Right lobe of liver (tissue), 6 donors: ENCODE results near the gene PDK2. TPM values are rescaled to one million over a fixed set of nuclear protein-coding genes. Genes with fewer than 3 reads are reported as not detected.

Experiments
- ATAC-seq, 4 donors: fragments of 200-7000 bp; cut with Tn5 transposase; one replicate each; pipeline ENCODE4 v1.9.1; 2020; ENCODE audit warnings: mild to moderate bottlenecking in 4 of 4, moderate library complexity in 4 of 4
- DNase-seq, 3 donors: peaks; one replicate each; pipeline ENCODE4 v3.0.0-alpha.2; 2020
- H3K27ac ChIP-seq, 3 donors: fragments of 200-600 bp; one replicate each; pipeline ENCODE4 v1.8.0; 2022
- H3K27me3 ChIP-seq, 2 donors: fragments of 200-600 bp; one replicate each; pipeline ENCODE4 v1.8.0; 2022
- H3K36me3 ChIP-seq, 4 donors: fragments of 200-600 bp; sonication (generic) in 1 of 4; one replicate each; pipeline versions ENCODE4 v1.5.1 to v1.8.0; 2017 to 2022; ENCODE audit warnings: control low read depth in 1 of 4
- H3K4me1 ChIP-seq, 4 donors: fragments of 200-600 bp; sonication (generic) in 1 of 4; one replicate each; pipeline versions ENCODE4 v1.5.1 to v1.8.0; 2017 to 2022; ENCODE audit warnings: control low read depth in 1 of 4
- H3K4me3 ChIP-seq, 3 donors: fragments of 200-600 bp; one replicate each; pipeline ENCODE4 v1.8.0; 2022
- H3K9me3 ChIP-seq, 4 donors: fragments of 200-600 bp; sonication (generic) in 1 of 4; one replicate each; pipeline versions ENCODE4 v1.5.1 to v1.8.0; 2017 to 2022; ENCODE audit warnings: control low read depth in 1 of 4
- CTCF ChIP-seq, 4 donors: fragments of 200-600 bp in 3 of 4; fragments of 450-650 bp in 1 of 4; IDR thresholded peaks; one replicate each; pipeline versions ENCODE4 v1.5.1 to v1.8.0; 2016 to 2022; ENCODE audit warnings: antibody characterized with exemption in 4 of 4, mild to moderate bottlenecking in 2 of 4
- POLR2A ChIP-seq: fragments of 450-650 bp; IDR thresholded peaks from one replicate; pipeline ENCODE4 v1.6.1; 2017; ENCODE audit warnings: antibody characterized with exemption, mild to moderate bottlenecking
- WGBS: methylation state at CpG from one replicate; pipeline ENCODE4 v1.1.6; 2018; ENCODE audit warnings: low coverage, low lambda C conversion rate; ENCODE audit not compliant: insufficient coverage; ENCODE audit errors: missing lambda C conversion rate; 5-methylcytosine and 5-hydroxymethylcytosine counted together
- intact Hi-C, 2 donors: fragments of 100-400 bp; cut with DNase I; formaldehyde crosslinking; loops; one replicate each; pipeline versions ENCODE4 v1.11.2 to v1.14.1; 2022
- total RNA-seq, 6 experiments: library from RNA; depleted of rRNA in 2 of 6; stranded (reverse); fragments of >200 nt in 2 of 6; fragmentation: NEBNext Ultra II Directional in 3 of 6; extraction: Animal tissue kit (Norgen Biotek cat#: 25700) in 3 of 6; gene quantifications; one replicate each; pipeline versions ENCODE4 v1.1.0 to v1.2.4, GENCODE V29; 2016 to 2023
- donor health status: DM: no; HTN: yes; CAD: no.
- donor health status: DM: no; HTN: no; CAD: no.
- donor health status: DM: no; HTN: no; CAD: no.
- donor health status: DM: no; HTN: yes; CAD: no.
- donor health status: DM: no; HTN: yes; CAD: no.

The PDK2 gene
- total RNA-seq, 6 experiments from 2014 or later = 25.0 to 58.0 (median 44.8) TPM

GRCh38 chr17:50062293-50063243 lies 32.6 kb upstream of the PDK2 start:
- peak in 1 of 3 donors; percentile 49 for DNase-seq
- no peaks in the 10 kb centered on the region for H3K36me3 ChIP-seq
- TF ChIP-seq POLR2A (no peak), CTCF (IDR thresholded peaks at IDR 0.05) (no peak)
- WGBS = 50% methylated on average over 1 of the region's 10 CpGs
- intact Hi-C loops = no loop called here
- no peaks in the 10 kb centered on the region for H3K9me3 ChIP-seq
- no peaks in the 10 kb centered on the region for H3K27me3 ChIP-seq
- no peak overlapping the region for H3K27ac ChIP-seq
- peak in 2 of 4 donors; percentile 22 to 34 for ATAC-seq
- no peak overlapping the region for H3K4me3 ChIP-seq
- H3K4me1 ChIP-seq = peaks cover 0 to 3% (median 0%) of the 10 kb centered on the region in 4 donors

- Histone ChIP-seq H3K4me3 (no peak overlapping the region), H3K36me3 (no peaks in the 10 kb centered on the region), H3K9me3 (no peaks in the 10 kb centered on the region), H3K27ac (no peak overlapping the region), H3K4me1 (peaks cover 0 to 3% (median 0%) of the 10 kb centered on the region in 4 donors), H3K27me3 (no peaks in the 10 kb centered on the region)
- intact Hi-C loops = no loop called here
- peak in 1 of 3 donors; percentile 43 for DNase-seq
- no peak for ATAC-seq
- WGBS = 74% methylated on average over 5 of the region's 8 CpGs
- TF ChIP-seq CTCF (IDR thresholded peaks at IDR 0.05) = no peak
- no peak for TF ChIP-seq POLR2A
Measured at GRCh38 chr17:50063561-50064252, 31.4 kb upstream of the PDK2 start.

DNA sequence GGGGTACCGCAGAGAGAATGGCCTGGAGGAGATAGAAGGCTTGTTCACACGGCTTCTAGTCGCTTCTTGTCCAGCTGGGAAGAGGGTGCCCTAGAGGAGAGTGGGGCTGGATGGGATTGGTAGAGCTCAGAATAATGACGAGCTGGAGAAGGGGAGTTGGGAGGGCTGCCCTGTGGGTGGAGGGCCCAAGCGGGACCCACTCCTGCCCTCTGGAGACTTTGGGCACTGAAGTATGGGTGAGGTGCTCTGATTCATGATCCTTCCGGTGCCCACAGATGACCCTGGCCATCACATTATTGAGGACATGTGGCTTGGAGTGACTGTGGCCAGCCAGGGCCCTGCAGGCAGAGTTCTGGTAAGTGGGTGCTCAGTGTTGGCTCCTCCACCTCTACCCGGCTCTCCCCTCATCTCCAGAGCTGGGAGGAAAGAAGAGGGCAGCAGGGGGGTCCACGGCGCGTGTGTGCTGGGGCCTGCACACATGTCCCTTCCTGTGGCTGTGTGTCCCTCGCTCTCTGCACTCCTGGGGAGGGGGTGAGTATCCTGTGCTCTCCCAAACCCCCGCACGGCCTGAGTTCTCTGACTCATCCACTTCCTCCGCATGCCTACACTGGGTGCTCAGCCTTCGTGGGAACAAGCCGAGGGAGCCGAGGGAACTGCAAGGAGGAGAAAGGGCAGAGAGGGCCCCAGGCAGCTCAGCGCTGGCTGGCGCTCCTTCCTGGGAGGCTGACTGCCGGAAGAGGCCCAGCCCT lies 30.7 kb upstream of the PDK2 start:
- peaks cover 0 to 3% (median 0%) of the 10 kb centered on the region in 4 donors for H3K4me1 ChIP-seq

More for the DNA sequence above, 30.7 kb upstream of the PDK2 start:
- 47% methylated on average over 7 of the region's 20 CpGs for WGBS
- DNase-seq (peak in 1 of 3 donors; percentile 47), ATAC-seq (peak; percentile 20 to 71 (median 38))
- Histone ChIP-seq H3K36me3 (no peaks in the 10 kb centered on the region), H3K9me3 (no peaks in the 10 kb centered on the region), H3K4me3 (no peak overlapping the region), H3K27me3 (no peaks in the 10 kb centered on the region), H3K27ac (no peak overlapping the region)
- intact Hi-C loops = no loop called here
- TF ChIP-seq CTCF (IDR thresholded peaks at IDR 0.05) (no peak), POLR2A (no peak)
